Suprapubic skin (tissue), 4 donors: ENCODE results near the gene GOLGA3. TPM values are rescaled to one million over a fixed set of nuclear protein-coding genes. Genes with fewer than 3 reads are reported as not detected.
"Not testable (repeated sequence)": the region's sequence is repeated elsewhere in the genome, so short reads cannot be mapped to it uniquely, and the experiment has no call there.

Source experiments
- DNase-seq, 2 donors: peaks; one replicate each; pipeline ENCODE4 v3.0.0-alpha.2; 2019; ENCODE audit warnings: low spot score in 2 of 2
- H3K27ac ChIP-seq: fragments of 200-600 bp; sonication (generic); one replicate; pipeline ENCODE4 v1.5.1; 2019
- H3K27me3 ChIP-seq: fragments of 200-600 bp; sonication (generic); one replicate; pipeline ENCODE4 v1.5.1; 2019
- H3K36me3 ChIP-seq: fragments of 200-600 bp; sonication (generic); one replicate; pipeline ENCODE4 v1.5.1; 2019
- H3K4me1 ChIP-seq: fragments of 200-600 bp; sonication (generic); one replicate; pipeline ENCODE4 v1.5.1; 2019
- H3K4me3 ChIP-seq: fragments of 200-600 bp; sonication (generic); one replicate; pipeline ENCODE4 v1.5.1; 2019; ENCODE audit warnings: mild to moderate bottlenecking
- H3K9me3 ChIP-seq: fragments of 200-600 bp; sonication (generic); one replicate; pipeline ENCODE4 v1.5.1; 2019
- EP300 ChIP-seq: sonication (generic); formaldehyde crosslinking; IDR thresholded peaks from one replicate; pipeline ENCODE4 v1.6.1; 2017; ENCODE audit warnings: antibody characterized with exemption
- POLR2A ChIP-seq, 2 donors: fragments of 450-650 bp; IDR thresholded peaks; one replicate each; pipeline ENCODE4 v1.6.1; 2017; ENCODE audit warnings: antibody characterized with exemption in 2 of 2, mild to moderate bottlenecking in 2 of 2, moderate library complexity in 2 of 2
- POLR2AphosphoS5 ChIP-seq, 3 donors: sonication (generic); formaldehyde crosslinking; IDR thresholded peaks; one replicate each; pipeline ENCODE4 v1.6.1; 2017; ENCODE audit warnings: antibody characterized with exemption in 3 of 3
- WGBS: methylation state at CpG from one replicate; pipeline ENCODE4 v1.1.5; 2018; 5-methylcytosine and 5-hydroxymethylcytosine counted together
- total RNA-seq, 4 donors: library from RNA; depleted of rRNA; stranded (reverse); fragments of >200 nt; gene quantifications; one replicate each; pipeline ENCODE4 v1.1.0, GENCODE V29; 2016
- TF ChIP-seq, protein P1 (sequence below), 2 donors: fragments of 200-600 bp in 1 of 2; fragments of 450-650 bp in 1 of 2; sonication (generic) in 1 of 2; IDR thresholded peaks; one replicate each; pipeline ENCODE4 v1.5.1; 2016 to 2019; ENCODE audit warnings: antibody characterized with exemption in 2 of 2, mild to moderate bottlenecking in 1 of 2, moderate library complexity in 1 of 2

GOLGA3 gene
- total RNA-seq, 4 donors from 2014 or later: 75.8 to 98.4 (median 81.0) TPM

DNA sequence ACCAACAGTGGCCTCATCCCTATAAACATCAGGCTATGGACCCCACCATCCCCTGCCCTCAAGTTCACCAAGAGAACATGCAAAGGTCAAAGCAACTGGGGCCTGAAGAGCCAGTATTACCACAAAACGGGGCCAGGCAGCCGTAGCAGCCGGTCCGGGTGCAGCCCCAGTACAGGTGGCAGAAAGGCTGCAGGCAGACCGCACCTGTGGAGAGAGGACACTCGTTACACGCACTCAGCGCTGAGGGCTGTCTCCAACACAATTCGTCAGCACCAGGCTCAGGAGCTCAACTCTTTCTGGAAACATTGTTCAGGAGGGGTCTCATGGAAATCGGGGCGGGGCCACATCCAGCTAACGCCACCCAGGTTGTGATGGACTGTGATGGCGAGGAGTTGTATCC is 19.9 kb upstream of the GOLGA3 start:
- 93% methylated on average over 9 of the region's 13 CpGs for WGBS
- Histone ChIP-seq H3K4me3 (no peak overlapping the region), H3K27ac (no peak overlapping the region), H3K4me1 (no peaks in the 10 kb centered on the region), H3K27me3 (no peaks in the 10 kb centered on the region), H3K9me3 (no peaks in the 10 kb centered on the region), H3K36me3 (peaks cover 95% of the 10 kb centered on the region)
- DNase-seq: no peak
- TF ChIP-seq EP300 (no peak), POLR2A (IDR thresholded peaks at IDR 0.05) (no peak), POLR2AphosphoS5 (IDR thresholded peaks at IDR 0.05) (no peak)
- TF ChIP-seq, protein P1, sequence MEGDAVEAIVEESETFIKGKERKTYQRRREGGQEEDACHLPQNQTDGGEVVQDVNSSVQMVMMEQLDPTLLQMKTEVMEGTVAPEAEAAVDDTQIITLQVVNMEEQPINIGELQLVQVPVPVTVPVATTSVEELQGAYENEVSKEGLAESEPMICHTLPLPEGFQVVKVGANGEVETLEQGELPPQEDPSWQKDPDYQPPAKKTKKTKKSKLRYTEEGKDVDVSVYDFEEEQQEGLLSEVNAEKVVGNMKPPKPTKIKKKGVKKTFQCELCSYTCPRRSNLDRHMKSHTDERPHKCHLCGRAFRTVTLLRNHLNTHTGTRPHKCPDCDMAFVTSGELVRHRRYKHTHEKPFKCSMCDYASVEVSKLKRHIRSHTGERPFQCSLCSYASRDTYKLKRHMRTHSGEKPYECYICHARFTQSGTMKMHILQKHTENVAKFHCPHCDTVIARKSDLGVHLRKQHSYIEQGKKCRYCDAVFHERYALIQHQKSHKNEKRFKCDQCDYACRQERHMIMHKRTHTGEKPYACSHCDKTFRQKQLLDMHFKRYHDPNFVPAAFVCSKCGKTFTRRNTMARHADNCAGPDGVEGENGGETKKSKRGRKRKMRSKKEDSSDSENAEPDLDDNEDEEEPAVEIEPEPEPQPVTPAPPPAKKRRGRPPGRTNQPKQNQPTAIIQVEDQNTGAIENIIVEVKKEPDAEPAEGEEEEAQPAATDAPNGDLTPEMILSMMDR (IDR thresholded peaks at IDR 0.05): no peak

DNA sequence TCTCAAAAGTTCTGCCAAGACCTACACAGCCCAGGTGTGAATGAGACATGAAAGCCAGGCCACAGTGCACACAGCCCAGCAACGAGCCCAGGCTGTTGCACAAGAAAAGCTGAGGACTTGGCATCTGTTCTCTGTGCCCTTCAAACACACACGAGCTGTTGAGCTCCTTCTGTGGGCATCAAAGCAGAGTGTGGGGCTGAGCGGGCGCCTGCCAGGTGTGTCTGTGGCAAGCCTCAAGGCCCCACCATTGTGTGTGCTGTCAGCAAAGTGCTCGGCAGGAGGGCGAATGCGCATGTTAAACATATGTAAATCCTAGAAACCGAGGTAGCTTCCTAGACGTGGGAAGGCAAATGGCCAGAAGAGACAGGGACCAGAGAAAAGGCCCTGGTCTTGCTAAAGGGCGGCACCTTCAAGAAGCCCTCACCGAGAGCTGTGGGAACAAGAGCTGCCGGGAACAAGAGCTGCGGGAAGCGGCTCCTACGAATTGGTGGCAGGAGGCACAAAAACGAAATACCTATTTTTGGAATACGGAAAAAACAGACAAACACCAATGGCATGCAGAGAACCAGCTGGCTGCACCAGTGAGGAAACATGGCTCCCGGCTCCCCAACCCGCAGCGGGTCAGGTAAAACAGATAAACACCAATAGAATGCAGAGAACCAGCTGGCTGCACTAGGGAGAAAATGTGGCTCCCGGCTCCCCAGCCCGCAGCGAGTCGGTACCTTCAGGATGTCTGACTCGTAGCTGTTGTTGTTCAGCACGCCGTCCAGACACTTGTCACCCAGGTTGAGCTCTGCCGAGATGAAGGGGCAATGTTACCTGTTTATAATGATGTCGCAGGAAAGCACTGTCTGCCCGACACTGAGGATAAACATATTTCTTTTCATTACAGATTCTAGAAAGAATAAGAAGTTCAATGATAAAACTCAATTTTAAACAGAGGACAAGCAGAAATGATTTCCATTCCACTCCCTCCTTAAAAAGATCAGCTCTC is 19.0 kb upstream of the GOLGA3 start:
- peaks cover 93% of the 10 kb centered on the region for H3K36me3 ChIP-seq
- H3K4me1 ChIP-seq: no peaks in the 10 kb centered on the region
- no peak overlapping the region for H3K27ac ChIP-seq
- no peak for DNase-seq
- no peak for TF ChIP-seq EP300
- no peak for TF ChIP-seq POLR2AphosphoS5 (IDR thresholded peaks at IDR 0.05)
- TF ChIP-seq, protein P1 (IDR thresholded peaks at IDR 0.05): no peak
- no peak for TF ChIP-seq POLR2A (IDR thresholded peaks at IDR 0.05)
- H3K27me3 ChIP-seq: no peaks in the 10 kb centered on the region
- H3K4me3 ChIP-seq: no peak overlapping the region
- no peaks in the 10 kb centered on the region for H3K9me3 ChIP-seq
- WGBS: 84% methylated on average over 30 of the region's 30 CpGs

GRCh38 chr12:132844681-132845080 is 16.0 kb upstream of the GOLGA3 start:
- H3K36me3 ChIP-seq: peaks cover 91% of the 10 kb centered on the region
- H3K9me3 ChIP-seq, DNase-seq, H3K27me3 ChIP-seq, H3K4me3 ChIP-seq, H3K27ac ChIP-seq, H3K4me1 ChIP-seq: not testable (repeated sequence)
- WGBS: 93% methylated on average over 11 of the region's 11 CpGs

DNA sequence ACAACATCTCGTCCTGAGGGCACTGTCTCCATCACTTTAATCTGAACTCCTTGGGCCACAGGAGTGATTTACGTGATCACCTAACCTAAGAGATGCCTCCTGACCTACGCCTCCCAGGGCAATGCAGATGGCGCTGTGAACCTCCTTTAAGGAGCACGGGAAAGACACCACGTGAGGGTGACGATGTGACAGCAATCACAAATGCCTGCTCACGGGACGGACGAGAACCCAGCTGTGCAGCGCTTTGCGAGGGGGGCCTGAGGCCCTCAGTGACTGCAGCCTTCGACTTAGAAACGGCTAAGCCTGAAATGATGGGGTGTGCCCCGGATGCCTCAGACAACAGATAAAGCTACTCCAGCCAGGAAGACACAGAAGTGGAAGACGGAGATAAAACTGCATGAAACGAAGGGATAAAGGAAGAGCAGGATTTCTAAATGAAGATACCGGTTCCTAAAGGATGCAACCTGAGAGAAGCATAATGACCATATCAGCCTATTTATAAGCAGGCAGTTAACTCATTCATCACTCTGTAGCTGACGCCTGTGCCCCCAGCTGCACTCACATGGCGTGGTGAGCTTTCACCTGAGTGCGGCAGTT is 13.9 kb upstream of the GOLGA3 start:
- Histone ChIP-seq H3K4me3 (no peak overlapping the region), H3K27me3 (no peaks in the 10 kb centered on the region), H3K4me1 (peaks cover 12% of the 10 kb centered on the region), H3K9me3 (no peaks in the 10 kb centered on the region), H3K27ac (no peak overlapping the region), H3K36me3 (peaks cover 72% of the 10 kb centered on the region)
- WGBS: 88% methylated on average over 21 of the region's 21 CpGs
- no peak for DNase-seq
- no peak for TF ChIP-seq EP300
- TF ChIP-seq, protein P1 (IDR thresholded peaks at IDR 0.05): no peak
- TF ChIP-seq POLR2A (IDR thresholded peaks at IDR 0.05): no peak
- TF ChIP-seq POLR2AphosphoS5 (IDR thresholded peaks at IDR 0.05): no peak

GRCh38 chr12:132841151-132841550 is 12.5 kb upstream of the GOLGA3 start:
- no peak overlapping the region for H3K4me3 ChIP-seq
- WGBS: 93% methylated on average over 15 of the region's 15 CpGs
- no peak overlapping the region for H3K27ac ChIP-seq
- H3K36me3 ChIP-seq: peaks cover 58% of the 10 kb centered on the region
- no peaks in the 10 kb centered on the region for H3K9me3 ChIP-seq
- H3K27me3 ChIP-seq: no peaks in the 10 kb centered on the region
- H3K4me1 ChIP-seq: peaks cover 17% of the 10 kb centered on the region
- no peak for DNase-seq
- TF ChIP-seq POLR2AphosphoS5 (IDR thresholded peaks at IDR 0.05) (no peak), EP300 (no peak), POLR2A (IDR thresholded peaks at IDR 0.05) (no peak)
- TF ChIP-seq, protein P1 (IDR thresholded peaks at IDR 0.05): no peak
